Activated naive CD8-positive, alpha-beta T cell (primary cell): ENCODE data around the gene BORCS6.
A peak's percentile ranks its signal among the peaks of the same experiment; 100 is the strongest.

Experiments used
- H3K27ac Mint-ChIP-seq: one replicate; pipeline ENCODE4 v1.8.0; 2021; ENCODE audit warnings: mixed read lengths
- H3K27me3 Mint-ChIP-seq: one replicate; pipeline ENCODE4 v1.8.0; 2021; ENCODE audit warnings: mixed read lengths
- H3K36me3 Mint-ChIP-seq: one replicate; pipeline ENCODE4 v1.8.0; 2021; ENCODE audit warnings: mixed read lengths
- H3K4me1 Mint-ChIP-seq: one replicate; pipeline ENCODE4 v1.8.0; 2021; ENCODE audit warnings: low read depth, mixed read lengths
- H3K4me3 Mint-ChIP-seq: one replicate; pipeline ENCODE4 v1.8.0; 2021; ENCODE audit warnings: mild to moderate bottlenecking, mixed read lengths
- H3K9me3 Mint-ChIP-seq: one replicate; pipeline ENCODE4 v1.8.0; 2021; ENCODE audit warnings: low read depth, mixed read lengths

BORCS6 gene

GRCh38 chr17:8189711-8190477, at the start of gene BORCS6:
Gene BORCS6, minus strand, starts transcription at chr17:8190180. Its CDS starts 40 bp downstream, at chr17:8190140.
- no peaks in the 10 kb centered on the region for H3K36me3 Mint-ChIP-seq
- H3K4me3 Mint-ChIP-seq, result no peak within 1 kb of the TSS
- peaks cover 11% of the 10 kb centered on the region for H3K4me1 Mint-ChIP-seq
- H3K27ac Mint-ChIP-seq, result peak within 1 kb of the TSS; percentile 86
- H3K27me3 Mint-ChIP-seq, result no peaks in the 10 kb centered on the region
- H3K9me3 Mint-ChIP-seq, result no peaks in the 10 kb centered on the region

DNA sequence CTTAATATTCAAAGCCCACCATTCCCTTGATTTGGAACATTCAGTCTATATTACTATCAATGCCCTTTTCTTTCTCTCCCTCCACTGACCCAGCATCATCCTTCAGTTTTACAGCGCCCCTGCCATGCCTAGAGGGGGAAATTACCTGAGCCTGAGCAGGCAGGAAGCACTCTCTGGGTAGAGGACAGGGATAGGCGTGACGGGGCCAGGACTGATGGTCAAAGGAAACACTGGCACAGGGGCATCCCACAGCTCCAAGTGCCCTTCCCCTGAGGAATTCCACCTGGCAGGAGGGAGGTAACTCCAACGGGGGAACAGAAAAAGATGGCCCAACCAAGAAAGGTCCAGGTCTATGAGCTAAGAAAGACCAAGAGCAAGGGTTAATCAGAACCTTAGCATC, 47.9 kb upstream of the BORCS6 start:
- Mint-ChIP-seq H3K36me3 (peaks cover 12% of the 10 kb centered on the region), H3K4me3 (no peak overlapping the region), H3K27me3 (no peaks in the 10 kb centered on the region), H3K9me3 (no peaks in the 10 kb centered on the region), H3K27ac (no peak overlapping the region), H3K4me1 (peaks cover 21% of the 10 kb centered on the region)

- Mint-ChIP-seq H3K36me3 (peaks cover 12% of the 10 kb centered on the region), H3K27ac (no peak overlapping the region)
Observed at GRCh38 chr17:8237175-8237574, 47.2 kb upstream of the BORCS6 start.

GRCh38 chr17:8235676-8236075, 45.7 kb upstream of the BORCS6 start:
- Mint-ChIP-seq H3K27me3 (no peaks in the 10 kb centered on the region), H3K4me1 (peaks cover 17% of the 10 kb centered on the region), H3K9me3 (no peaks in the 10 kb centered on the region), H3K36me3 (peaks cover 17% of the 10 kb centered on the region), H3K4me3 (no peak overlapping the region), H3K27ac (peak overlapping the region; percentile 10)

More at GRCh38 chr17:8237175-8237574, 47.2 kb upstream of the BORCS6 start:
- Mint-ChIP-seq H3K4me3 (no peak overlapping the region), H3K27me3 (no peaks in the 10 kb centered on the region), H3K4me1 (peaks cover 17% of the 10 kb centered on the region), H3K9me3 (no peaks in the 10 kb centered on the region)

- H3K27me3 Mint-ChIP-seq, result no peaks in the 10 kb centered on the region
- no peak overlapping the region for H3K4me3 Mint-ChIP-seq
- H3K9me3 Mint-ChIP-seq, result no peaks in the 10 kb centered on the region
- peaks cover 14% of the 10 kb centered on the region for H3K4me1 Mint-ChIP-seq
- H3K36me3 Mint-ChIP-seq, result peaks cover 17% of the 10 kb centered on the region
- peak overlapping the region; percentile 64 for H3K27ac Mint-ChIP-seq
Observed at GRCh38 chr17:8234361-8235270, 44.6 kb upstream of the BORCS6 start.

GRCh38 chr17:8231701-8232100, 41.7 kb upstream of the BORCS6 start:
- Mint-ChIP-seq H3K9me3 (no peaks in the 10 kb centered on the region), H3K27ac (no peak overlapping the region), H3K4me1 (peaks cover 15% of the 10 kb centered on the region), H3K27me3 (no peaks in the 10 kb centered on the region), H3K4me3 (no peak overlapping the region), H3K36me3 (peaks cover 19% of the 10 kb centered on the region)

DNA sequence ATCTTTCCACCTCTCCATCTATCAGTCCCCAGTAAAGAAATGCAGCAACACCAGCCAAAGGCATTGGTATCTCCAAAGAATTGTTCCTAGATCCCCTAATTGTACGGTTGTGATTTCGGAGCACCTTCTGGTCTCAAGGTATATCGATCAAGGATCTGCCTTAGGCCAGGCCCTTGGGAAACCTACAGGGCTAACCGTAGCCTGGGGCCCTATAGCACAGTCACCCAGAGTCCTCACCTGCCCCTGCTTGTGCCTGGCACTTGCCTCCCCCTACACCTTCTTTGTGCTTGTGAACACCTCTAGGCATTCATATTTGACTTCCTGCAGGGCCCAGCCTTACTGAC, 37.2 kb upstream of the BORCS6 start:
- H3K36me3 Mint-ChIP-seq, result peaks cover 13% of the 10 kb centered on the region
- H3K4me1 Mint-ChIP-seq, result peaks cover 42% of the 10 kb centered on the region

DNA sequence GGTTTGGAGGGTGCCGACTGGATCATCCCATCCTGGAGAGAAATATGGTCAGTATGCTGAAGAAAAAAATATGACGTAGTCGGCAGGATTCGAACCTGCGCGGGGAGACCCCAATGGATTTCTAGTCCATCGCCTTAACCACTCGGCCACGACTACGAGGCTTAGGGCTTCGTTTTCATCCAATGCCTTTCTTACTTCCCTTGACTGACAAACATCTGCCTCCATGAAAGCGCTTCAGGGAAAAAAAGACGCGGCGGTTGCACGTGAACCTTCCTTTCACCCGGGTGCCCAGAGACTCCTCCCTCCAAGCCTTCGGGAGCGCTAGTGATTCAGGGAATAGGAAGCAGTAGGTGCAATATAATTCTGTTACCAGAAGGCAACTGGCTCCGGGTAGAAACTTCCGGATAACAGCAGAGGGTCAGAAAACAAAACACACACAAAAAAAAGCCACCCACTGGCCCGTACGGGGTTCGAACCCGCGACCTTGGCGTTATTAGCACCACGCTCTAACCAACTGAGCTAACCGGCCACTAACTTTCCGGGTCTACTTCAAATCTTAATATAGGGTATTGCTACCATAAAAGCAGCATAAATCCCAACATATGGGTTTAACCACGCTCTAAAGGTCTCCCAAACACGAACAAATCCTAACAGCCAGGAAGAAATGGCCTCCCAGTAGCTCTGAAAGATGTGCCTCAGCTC, 36.7 kb upstream of the BORCS6 start:
- H3K36me3 Mint-ChIP-seq, result peaks cover 13% of the 10 kb centered on the region
- H3K27ac Mint-ChIP-seq, result peak overlapping the region; percentile 94
- no peaks in the 10 kb centered on the region for H3K27me3 Mint-ChIP-seq
- peaks cover 45% of the 10 kb centered on the region for H3K4me1 Mint-ChIP-seq
- H3K9me3 Mint-ChIP-seq, result no peaks in the 10 kb centered on the region
- H3K4me3 Mint-ChIP-seq, result peak overlapping the region; percentile 61

More for the DNA sequence above, 37.2 kb upstream of the BORCS6 start:
- Mint-ChIP-seq H3K9me3 (no peaks in the 10 kb centered on the region), H3K27me3 (no peaks in the 10 kb centered on the region), H3K27ac (peak overlapping the region; percentile 94), H3K4me3 (peak overlapping the region; percentile 61)

GRCh38 chr17:8225813-8226535, 36.0 kb upstream of the BORCS6 start:
- H3K4me3 Mint-ChIP-seq, result peak overlapping the region; percentile 61
- H3K36me3 Mint-ChIP-seq, result peaks cover 8% of the 10 kb centered on the region
- H3K27me3 Mint-ChIP-seq, result no peaks in the 10 kb centered on the region
- peaks cover 49% of the 10 kb centered on the region for H3K4me1 Mint-ChIP-seq
- H3K9me3 Mint-ChIP-seq, result no peaks in the 10 kb centered on the region
- peak overlapping the region; percentile 94 for H3K27ac Mint-ChIP-seq

- Mint-ChIP-seq H3K9me3 (no peaks in the 10 kb centered on the region), H3K27me3 (no peaks in the 10 kb centered on the region), H3K36me3 (peaks cover 8% of the 10 kb centered on the region), H3K4me3 (peak overlapping the region; percentile 17), H3K4me1 (peaks cover 54% of the 10 kb centered on the region), H3K27ac (peak overlapping the region; percentile 25)
Observed at GRCh38 chr17:8224891-8225812, 35.2 kb upstream of the BORCS6 start.

GRCh38 chr17:8223356-8224126, 33.6 kb upstream of the BORCS6 start:
- Mint-ChIP-seq H3K27ac (peak overlapping the region; percentile 99), H3K27me3 (no peaks in the 10 kb centered on the region), H3K4me1 (peaks cover 57% of the 10 kb centered on the region), H3K36me3 (peaks cover 4% of the 10 kb centered on the region), H3K9me3 (no peaks in the 10 kb centered on the region), H3K4me3 (peak overlapping the region; percentile 97)

DNA sequence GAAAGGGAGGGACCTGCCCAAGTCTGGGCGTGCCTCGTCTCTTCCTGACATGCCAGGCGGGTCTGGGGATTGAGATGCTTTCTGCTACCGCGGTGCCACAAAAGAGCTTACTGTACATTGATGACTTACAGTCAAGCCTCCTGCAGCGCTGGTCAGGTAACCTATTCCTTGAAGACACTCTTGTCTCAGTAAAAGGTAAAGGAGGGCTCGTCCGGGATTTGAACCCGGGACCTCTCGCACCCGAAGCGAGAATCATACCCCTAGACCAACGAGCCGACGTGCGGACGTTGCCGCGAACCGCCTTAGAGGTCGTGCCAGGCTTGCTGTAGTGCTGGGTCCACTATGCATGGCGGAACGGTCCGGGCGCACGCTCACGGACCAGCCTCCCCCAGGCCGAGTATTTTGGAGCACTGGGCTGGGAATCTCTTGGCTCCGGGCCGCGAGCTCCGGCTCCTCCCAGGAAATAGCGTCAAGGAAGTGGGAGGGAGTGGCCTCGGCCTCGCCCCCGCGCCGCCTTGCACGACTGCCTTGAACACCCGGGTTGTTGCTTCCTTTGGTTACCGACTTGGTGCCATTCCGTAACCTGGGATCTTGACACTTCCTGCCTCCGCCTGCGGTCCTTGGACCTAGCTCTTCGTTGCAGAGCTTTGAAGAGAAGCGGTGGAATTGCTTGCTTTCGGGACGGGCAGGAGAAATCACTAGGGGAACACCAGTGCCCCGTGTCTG, 32.8 kb upstream of the BORCS6 start:
- no peaks in the 10 kb centered on the region for H3K9me3 Mint-ChIP-seq
- peak overlapping the region; percentile 99 for H3K27ac Mint-ChIP-seq
- peak overlapping the region; percentile 97 for H3K4me3 Mint-ChIP-seq
- H3K27me3 Mint-ChIP-seq, result no peaks in the 10 kb centered on the region
- peaks cover 57% of the 10 kb centered on the region for H3K4me1 Mint-ChIP-seq
- peaks cover 4% of the 10 kb centered on the region for H3K36me3 Mint-ChIP-seq

DNA sequence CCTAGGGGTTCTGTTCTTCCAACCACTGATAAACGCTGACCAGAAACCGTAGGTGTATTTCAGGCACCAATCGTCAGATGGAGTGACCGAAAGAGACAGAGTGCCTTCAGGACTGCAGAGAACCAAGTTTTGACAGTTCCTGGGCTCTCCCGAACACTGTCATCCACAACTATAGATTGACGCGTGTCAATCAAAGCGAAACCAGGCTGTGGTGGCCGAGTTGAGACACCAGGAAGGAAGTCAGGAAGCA, 32.3 kb upstream of the BORCS6 start:
- Mint-ChIP-seq H3K4me3 (peak overlapping the region; percentile 97), H3K4me1 (peaks cover 52% of the 10 kb centered on the region), H3K36me3 (peaks cover 4% of the 10 kb centered on the region), H3K9me3 (no peaks in the 10 kb centered on the region), H3K27ac (peak overlapping the region; percentile 99), H3K27me3 (no peaks in the 10 kb centered on the region)
